HG03521 (cell line): ENCODE measurements around the gene ANKRD1.
"Not testable (repeated sequence)": the region's sequence is repeated elsewhere in the genome, so short reads cannot be mapped to it uniquely, and the experiment has no call there.

Source experiments
- ATAC-seq: cut with Tn5 transposase; IDR thresholded peaks from one replicate; pipeline ENCODE4 v1.9.1; 2021; ENCODE audit warnings: mild to moderate bottlenecking, moderate library complexity; ENCODE audit not compliant: unreplicated experiment

Gene ANKRD1

GRCh38 chr10:90913774-90914420 is 7.0 kb downstream of the ANKRD1 start:
- no peak for ATAC-seq

- no peak for ATAC-seq
These were observed 7.9 kb downstream of the ANKRD1 start for GRCh38 chr10:90912854-90913479.

- ATAC-seq, result no peak
These were observed 8.7 kb downstream of the ANKRD1 start for GRCh38 chr10:90912174-90912573.

GRCh38 chr10:90911133-90912051 is 9.5 kb downstream of the ANKRD1 start:
- peak; percentile 69 for ATAC-seq

GRCh38 chr10:90906596-90906995 is 14.3 kb downstream of the ANKRD1 start:
- no peak for ATAC-seq

GRCh38 chr10:90905925-90906324 is 15.0 kb downstream of the ANKRD1 start:
- no peak for ATAC-seq

- ATAC-seq, result not testable (repeated sequence)
These were observed 24.0 kb downstream of the ANKRD1 start for GRCh38 chr10:90896916-90897315.

- ATAC-seq, result no peak
These were observed 27.7 kb downstream of the ANKRD1 start for GRCh38 chr10:90893190-90893589.

- no peak for ATAC-seq
These were observed 30.5 kb downstream of the ANKRD1 start for GRCh38 chr10:90890347-90890746.

GRCh38 chr10:90889636-90890035 is 31.3 kb downstream of the ANKRD1 start:
- no peak for ATAC-seq

- ATAC-seq, result no peak
These were observed 32.5 kb downstream of the ANKRD1 start for GRCh38 chr10:90888387-90888786.

- ATAC-seq, result no peak
These were observed 33.3 kb downstream of the ANKRD1 start for GRCh38 chr10:90887555-90887954.

GRCh38 chr10:90885176-90885575 is 35.7 kb downstream of the ANKRD1 start:
- no peak for ATAC-seq

- ATAC-seq, result no peak
These were observed 36.5 kb downstream of the ANKRD1 start for GRCh38 chr10:90884431-90884830.

- not testable (repeated sequence) for ATAC-seq
These were observed 40.7 kb downstream of the ANKRD1 start for GRCh38 chr10:90880059-90880719.

- ATAC-seq, result no peak
These were observed 41.8 kb downstream of the ANKRD1 start for GRCh38 chr10:90879062-90879461.

GRCh38 chr10:90872648-90873020 is 48.3 kb downstream of the ANKRD1 start:
- no peak for ATAC-seq

GRCh38 chr10:90871766-90872647 is 48.9 kb downstream of the ANKRD1 start, which contains the start of gene RPP30:
Gene RPP30 (plus strand): TSS chr10:90871974. CDS start chr10:90871987, 13 bp downstream.
- peak; percentile 94 for ATAC-seq

GRCh38 chr10:90871279-90871765 is 49.6 kb downstream of the ANKRD1 start:
- ATAC-seq, result peak; percentile 55

GRCh38 chr10:90866050-90866598 is 54.8 kb downstream of the ANKRD1 start:
- ATAC-seq, result no peak
